Neuronal stem cell (in vitro differentiated cells): Measurements from ENCODE around the gene ADAMTS4.

Experiments
- DNase-seq: peaks from one replicate; pipeline ENCODE4 v3.0.0-alpha.2; 2013; ENCODE audit warnings: low spot score
- H2AFZ ChIP-seq: one replicate; pipeline ENCODE4 v1.6.1; 2013; ENCODE audit warnings: mild to moderate bottlenecking, low read length, inconsistent platforms
- H2AK5ac ChIP-seq: 2 replicates; pipeline ENCODE4 v1.6.1; 2013; ENCODE audit warnings: low read depth, mild to moderate bottlenecking, inconsistent platforms, low read length, moderate library complexity, mixed read lengths
- H2BK120ac ChIP-seq: 2 replicates; pipeline ENCODE4 v1.6.1; 2013; ENCODE audit warnings: low read depth, mild to moderate bottlenecking, inconsistent platforms, low read length, moderate library complexity, mixed read lengths
- H2BK12ac ChIP-seq: one replicate; pipeline ENCODE4 v1.6.1; 2013; ENCODE audit warnings: low read length, inconsistent platforms
- H2BK15ac ChIP-seq: 2 replicates; pipeline ENCODE4 v1.6.1; 2013; ENCODE audit warnings: mild to moderate bottlenecking, low read length, inconsistent platforms, mixed read lengths
- H2BK5ac ChIP-seq: one replicate; pipeline ENCODE4 v1.6.1; 2013; ENCODE audit warnings: inconsistent platforms, mild to moderate bottlenecking, low read length, moderate library complexity
- H3K14ac ChIP-seq: one replicate; pipeline ENCODE4 v1.6.1; 2013; ENCODE audit warnings: low read length, inconsistent platforms
- H3K18ac ChIP-seq: 2 replicates; pipeline ENCODE4 v1.6.1; 2013; ENCODE audit warnings: low read length, inconsistent platforms
- H3K23ac ChIP-seq: 2 replicates; pipeline ENCODE4 v1.6.1; 2013; ENCODE audit warnings: low read depth, mild to moderate bottlenecking, mixed read lengths, low read length, inconsistent platforms; ENCODE audit not compliant: poor library complexity
- H3K27ac ChIP-seq: replicated peaks from 3 replicates; pipeline ENCODE4 v1.5.1; 2013; ENCODE audit warnings: low read length, inconsistent platforms
- H3K27me3 ChIP-seq, 3 experiments: 2 replicates each; pipeline ENCODE4 v1.6.1; 2013; ENCODE audit warnings: low read length in 3 of 3, mild to moderate bottlenecking in 2 of 3, inconsistent platforms in 1 of 3, low read depth in 1 of 3, mixed read lengths in 1 of 3, moderate library complexity in 1 of 3; ENCODE audit not compliant: control insufficient read depth in 3 of 3, insufficient read depth in 3 of 3
- H3K36me3 ChIP-seq, 2 donors: replicated peaks in 1 of 2; 2 replicates each; pipeline ENCODE4 v1.6.1; 2013; ENCODE audit warnings: low read length in 2 of 2; ENCODE audit not compliant: control insufficient read depth in 2 of 2, insufficient read depth in 2 of 2
- H3K4ac ChIP-seq: 2 replicates; pipeline ENCODE4 v1.6.1; 2013; ENCODE audit warnings: inconsistent platforms, mild to moderate bottlenecking, low read length, moderate library complexity
- H3K4me1 ChIP-seq, 2 donors: 1 replicate in 1 of 2; 2 replicates in 1 of 2; pipeline ENCODE4 v1.6.1; 2013; ENCODE audit warnings: low read length in 2 of 2, low read depth in 1 of 2; ENCODE audit not compliant: control insufficient read depth in 2 of 2, insufficient read depth in 1 of 2
- H3K4me2 ChIP-seq: one replicate; pipeline ENCODE4 v1.6.1; 2013; ENCODE audit warnings: mild to moderate bottlenecking, low read length, inconsistent platforms; ENCODE audit not compliant: insufficient read depth, poor library complexity, severe bottlenecking
- H3K4me3 ChIP-seq, 2 donors: 2 replicates each; pipeline ENCODE4 v1.5.1; 2013; ENCODE audit warnings: low read length in 2 of 2, mild to moderate bottlenecking in 2 of 2, inconsistent platforms in 1 of 2, moderate library complexity in 1 of 2
- H3K79me1 ChIP-seq: one replicate; pipeline ENCODE4 v1.6.1; 2013; ENCODE audit warnings: low read depth, mild to moderate bottlenecking, inconsistent platforms, low read length, moderate library complexity
- H3K9ac ChIP-seq: one replicate; pipeline ENCODE4 v1.6.1; 2013; ENCODE audit warnings: mild to moderate bottlenecking, low read depth, low read length, inconsistent platforms; ENCODE audit not compliant: poor library complexity
- H3K9me3 ChIP-seq, 2 donors: replicated peaks in 1 of 2; 2 replicates each; pipeline versions ENCODE3 to v1.6.1; 2013; ENCODE audit warnings: low read length in 2 of 2, mild to moderate bottlenecking in 2 of 2, inconsistent platforms in 1 of 2, low read depth in 1 of 2, mixed read lengths in 1 of 2, moderate library complexity in 1 of 2; ENCODE audit not compliant: control insufficient read depth in 2 of 2, insufficient read depth in 1 of 2
- H4K8ac ChIP-seq: one replicate; pipeline ENCODE4 v1.6.1; 2013; ENCODE audit warnings: low read depth, mild to moderate bottlenecking, inconsistent platforms, low read length, moderate library complexity
- H4K91ac ChIP-seq: one replicate; pipeline ENCODE4 v1.6.1; 2013; ENCODE audit warnings: low read length, low read depth, mild to moderate bottlenecking, inconsistent platforms; ENCODE audit not compliant: poor library complexity
- WGBS, 2 donors: extraction: QIAGEN DNeasy Blood & Tissue Kit; methylation state at CpG; one replicate each; pipeline ENCODE4 v1.1.7; 2013; ENCODE audit warnings: missing lambda C conversion rate in 2 of 2, mixed read lengths in 1 of 2; ENCODE audit not compliant: insufficient read length in 2 of 2, insufficient replicate concordance in 1 of 2; ENCODE audit errors: extremely low coverage in 2 of 2; 5-methylcytosine and 5-hydroxymethylcytosine counted together

ADAMTS4 gene

DNA sequence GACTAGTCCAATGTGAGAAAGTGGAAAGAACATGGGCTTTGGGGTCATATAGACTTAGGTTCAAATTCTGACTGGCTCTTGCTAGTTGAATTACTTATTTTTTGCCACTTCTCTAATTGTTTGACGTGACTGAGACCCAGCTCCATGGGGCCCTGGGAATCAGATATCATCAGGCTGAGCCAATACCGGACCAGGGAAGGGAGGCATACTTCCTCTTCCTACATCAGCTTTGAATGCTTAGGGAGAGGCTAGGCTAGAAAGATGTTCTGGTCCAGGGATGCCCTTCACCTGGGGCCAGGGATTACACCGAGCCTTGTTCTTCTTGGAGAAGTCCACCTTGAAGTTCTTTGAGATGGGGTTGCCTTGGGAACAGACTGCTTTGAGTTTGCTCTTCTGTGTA lies 42.8 kb upstream of the ADAMTS4 start:
- Histone ChIP-seq H3K79me1 (no peaks in the 10 kb centered on the region), H3K14ac (no peak overlapping the region), H2BK15ac (no peak overlapping the region), H4K91ac (no peak overlapping the region), H3K9ac (no peak overlapping the region), H3K4me2 (no peak overlapping the region), H3K36me3 (no peaks in the 10 kb centered on the region), H3K23ac (no peak overlapping the region), H3K27me3 (peaks cover 0 to 2% (median 0%) of the 10 kb centered on the region in 3 experiments), H3K4me3 (no peak overlapping the region), H3K4ac (no peak overlapping the region), H2BK120ac (no peak overlapping the region), H2BK12ac (no peak overlapping the region), H2AK5ac (no peak overlapping the region), H4K8ac (no peak overlapping the region), H2BK5ac (no peak overlapping the region), H3K4me1 (peaks cover 7 to 10% of the 10 kb centered on the region in 2 donors), H3K27ac (no peak overlapping the region), H3K9me3 (no peaks in the 10 kb centered on the region), H2AFZ (no peak overlapping the region), H3K18ac (no peak overlapping the region)
- WGBS, 2 donors = no CpG with 5 or more reads among the region's 3 CpGs
- DNase-seq = no peak

DNA sequence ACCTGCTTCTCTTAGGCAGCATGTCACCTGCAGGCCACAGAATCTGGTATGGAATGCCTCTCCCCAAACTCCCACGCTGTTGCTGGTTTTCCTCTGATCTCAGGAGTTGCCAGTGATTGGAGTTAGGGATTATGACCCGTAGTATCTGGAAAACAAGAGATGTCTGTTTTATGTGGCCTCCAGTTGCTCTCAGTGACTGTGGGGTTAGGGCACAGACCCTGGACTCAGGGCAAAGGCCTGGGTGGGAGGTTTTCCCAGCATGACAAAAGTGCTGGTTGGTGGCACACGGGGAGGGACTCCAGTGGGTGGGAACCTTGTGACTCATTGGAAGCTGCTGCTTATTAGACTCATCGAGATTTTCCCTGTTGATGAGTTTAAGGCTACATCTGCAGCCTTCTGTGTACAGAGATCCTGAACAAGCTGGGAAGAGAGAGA lies 39.2 kb upstream of the ADAMTS4 start, which contains the start of gene NR1I3:
Gene NR1I3, minus strand, starts transcription at position 165 of the 435 bp plus-strand sequence. CDS start 1,638 bp downstream, outside the sequence.
- DNase-seq = no peak
- Histone ChIP-seq H4K91ac (no peak within 1 kb of the TSS), H3K4ac (no peak within 1 kb of the TSS), H3K9me3 (no peaks in the 10 kb centered on the region), H2BK15ac (no peak within 1 kb of the TSS), H3K23ac (no peak within 1 kb of the TSS), H3K36me3 (no peaks in the 10 kb centered on the region), H2AFZ (peak within 1 kb of the TSS; percentile 10), H2BK120ac (no peak within 1 kb of the TSS), H2AK5ac (no peak within 1 kb of the TSS), H4K8ac (no peak within 1 kb of the TSS), H3K9ac (no peak within 1 kb of the TSS), H3K4me1 (peaks cover 7 to 12% of the 10 kb centered on the region in 2 donors), H3K27ac (no peak within 1 kb of the TSS), H2BK12ac (no peak within 1 kb of the TSS), H3K27me3 (no peaks in the 10 kb centered on the region), H3K4me3 (no peak within 1 kb of the TSS), H3K4me2 (no peak within 1 kb of the TSS), H3K14ac (no peak within 1 kb of the TSS), H2BK5ac (no peak within 1 kb of the TSS), H3K18ac (no peak within 1 kb of the TSS), H3K79me1 (no peaks in the 10 kb centered on the region)
- no CpG with 5 or more reads among the region's 4 CpGs for WGBS, 2 donors

DNA sequence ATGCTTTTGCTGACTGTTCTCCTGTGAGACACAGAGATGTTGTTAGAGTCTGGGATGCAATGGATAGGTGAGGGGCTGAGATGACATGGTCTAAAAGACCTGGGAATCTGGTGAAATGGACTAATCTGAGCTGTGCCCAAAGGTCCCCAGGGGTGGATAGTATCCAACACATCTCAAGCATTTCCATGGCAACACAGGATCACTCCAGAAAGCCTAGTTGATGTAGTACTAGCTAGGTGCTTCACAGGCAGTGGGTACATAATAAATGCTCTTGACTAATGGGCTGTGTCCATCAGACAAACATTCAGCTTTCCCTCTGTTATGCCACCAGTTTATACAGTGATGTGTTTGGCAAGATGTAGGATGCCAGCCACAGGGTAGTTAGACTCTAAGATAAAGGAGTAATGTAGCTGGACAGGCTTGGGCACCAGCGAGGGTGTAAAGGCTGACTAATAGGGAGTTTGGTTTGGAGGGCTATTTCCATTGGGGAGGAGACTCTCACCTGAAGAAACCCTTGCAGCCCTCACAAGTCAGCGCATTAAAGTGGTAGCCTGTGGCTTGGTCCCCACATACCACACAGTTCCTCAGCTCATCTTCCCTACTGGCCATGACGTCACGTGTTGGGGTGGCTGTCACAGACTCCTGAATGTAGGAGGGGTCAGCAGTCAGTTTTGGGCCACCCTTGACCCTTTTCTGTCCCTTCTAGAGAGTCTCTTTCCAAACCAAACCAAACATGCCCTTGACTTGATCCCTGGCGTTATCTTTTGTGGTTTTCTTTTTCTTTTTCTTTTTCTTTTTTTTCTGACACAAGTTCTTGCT lies 37.3 kb upstream of the ADAMTS4 start:
- no peak overlapping the region for H3K4me3 ChIP-seq
- no peak overlapping the region for H3K4me2 ChIP-seq
- H4K91ac ChIP-seq = no peak overlapping the region

DNA sequence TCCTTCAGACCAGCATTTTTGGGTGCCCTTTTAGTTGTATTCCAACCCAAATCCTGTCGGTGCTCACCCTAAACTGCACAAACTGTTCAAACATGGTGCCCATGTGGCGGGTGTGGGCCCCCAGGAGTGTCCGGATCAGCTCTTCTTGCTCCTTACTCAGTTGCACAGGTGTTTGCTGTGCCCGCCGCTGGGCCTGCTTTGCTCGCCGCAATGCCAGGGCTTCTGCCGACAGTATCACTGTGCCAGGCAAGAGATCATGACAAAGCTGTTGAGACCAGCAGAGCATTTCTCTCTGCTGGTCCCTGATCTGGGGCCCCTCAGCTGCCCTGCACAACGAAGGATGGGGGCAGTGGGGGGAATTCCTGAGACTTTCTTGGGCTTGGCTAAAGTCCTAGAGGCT lies 34.2 kb upstream of the ADAMTS4 start:
- H3K9ac ChIP-seq = no peak overlapping the region

More for the DNA sequence above, 37.3 kb upstream of the ADAMTS4 start:
- H3K23ac ChIP-seq = no peak overlapping the region
- H3K36me3 ChIP-seq = no peaks in the 10 kb centered on the region
- no peaks in the 10 kb centered on the region for H3K9me3 ChIP-seq
- H2BK15ac ChIP-seq = no peak overlapping the region
- no peak overlapping the region for H3K18ac ChIP-seq
- H2AFZ ChIP-seq = no peak overlapping the region
- H3K27ac ChIP-seq = no peak overlapping the region
- no peak overlapping the region for H4K8ac ChIP-seq
- no peaks in the 10 kb centered on the region for H3K79me1 ChIP-seq
- no peak overlapping the region for H3K4ac ChIP-seq
- no peak for DNase-seq
- no peak overlapping the region for H2AK5ac ChIP-seq
- no CpG with 5 or more reads among the region's 5 CpGs for WGBS, 2 donors
- H2BK12ac ChIP-seq = no peak overlapping the region
- H3K14ac ChIP-seq = no peak overlapping the region
- no peaks in the 10 kb centered on the region for H3K27me3 ChIP-seq
- no peak overlapping the region for H2BK120ac ChIP-seq
- H3K9ac ChIP-seq = no peak overlapping the region
- H3K4me1 ChIP-seq = peaks cover 0 to 3% of the 10 kb centered on the region in 2 donors
- no peak overlapping the region for H2BK5ac ChIP-seq

More for the DNA sequence above, 34.2 kb upstream of the ADAMTS4 start:
- no peak overlapping the region for H3K4ac ChIP-seq
- H3K23ac ChIP-seq = no peak overlapping the region
- H3K36me3 ChIP-seq = peaks cover 5 to 21% of the 10 kb centered on the region in 2 donors
- no peak overlapping the region for H4K8ac ChIP-seq
- no peaks in the 10 kb centered on the region for H3K79me1 ChIP-seq
- no peak overlapping the region for H3K4me3 ChIP-seq
- H3K14ac ChIP-seq = no peak overlapping the region
- no peak overlapping the region for H4K91ac ChIP-seq
- no CpG with 5 or more reads among the region's 9 CpGs for WGBS, 2 donors
- no peak overlapping the region for H2BK5ac ChIP-seq
- H3K18ac ChIP-seq = no peak overlapping the region
- DNase-seq = no peak
- peaks cover 0 to 2% of the 10 kb centered on the region in 2 donors for H3K4me1 ChIP-seq
- H2AFZ ChIP-seq = no peak overlapping the region
- no peak overlapping the region for H2AK5ac ChIP-seq
- H3K27me3 ChIP-seq = no peaks in the 10 kb centered on the region
- no peak overlapping the region for H2BK15ac ChIP-seq
- no peak overlapping the region for H3K27ac ChIP-seq
- no peaks in the 10 kb centered on the region for H3K9me3 ChIP-seq
- H3K4me2 ChIP-seq = no peak overlapping the region
- no peak overlapping the region for H2BK120ac ChIP-seq
- no peak overlapping the region for H2BK12ac ChIP-seq
